ENCODE measurements around the gene GNAI2.

GRCh38 chr3:50212502-50212901, 23.5 kb upstream of the GNAI2 start:
- TF ChIP-seq CTCF (conservative IDR thresholded peaks at IDR 0.05 in 1 of 2, IDR thresholded peaks at IDR 0.05 in 1 of 2; ENCODE audit: extremely low read depth in 1 of 2, insufficient read depth in 1 of 2, low read depth in 1 of 2, low read length in 2 of 2) = no peak
- no peak for TF ChIP-seq EZH2 (IDR thresholded peaks at IDR 0.05; ENCODE audit: borderline replicate concordance, low read length)

Data from mammary epithelial cell (primary cell).